ENCODE data around the gene NUP37.
"Not testable (repeated sequence)": the region's sequence is repeated elsewhere in the genome, so short reads cannot be mapped to it uniquely, and the experiment has no call there.

Gene NUP37

GRCh38 chr12:102119674-102120563 lies at the start of gene NUP37, which contains the start of gene PARPBP:
Gene NUP37, minus strand, starts transcription at chr12:102120114. Its CDS starts 1,596 bp downstream, at chr12:102118518.
Gene PARPBP, plus strand, starts transcription at chr12:102120183. Its CDS starts 3,706 bp downstream, at chr12:102123889.
- peak; percentile 87 for DNase-seq (ENCODE audit: low spot score)

GRCh38 chr12:102167821-102168604 lies 48.1 kb upstream of the NUP37 start:
- DNase-seq (ENCODE audit: low spot score) = no peak

DNA sequence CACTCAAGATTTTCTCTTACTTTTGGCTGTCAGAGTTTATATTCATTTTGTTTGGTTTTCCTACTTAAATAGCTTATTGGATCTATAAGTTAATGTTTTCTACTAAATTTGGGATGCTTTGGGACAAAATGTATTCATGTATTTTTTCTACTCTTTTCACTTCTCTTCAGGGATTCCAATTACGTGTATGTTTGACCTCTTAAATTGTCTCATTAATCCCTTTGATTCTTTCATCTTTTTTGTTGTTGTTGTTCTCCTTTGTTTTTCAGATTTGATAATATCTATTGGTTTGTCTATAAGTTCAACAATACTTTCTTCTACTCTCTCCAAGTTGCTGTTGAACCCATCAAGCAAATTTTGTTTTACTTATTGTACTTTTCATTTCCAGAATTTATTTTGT lies 43.5 kb upstream of the NUP37 start:
- no peak for DNase-seq (ENCODE audit: low spot score)

DNA sequence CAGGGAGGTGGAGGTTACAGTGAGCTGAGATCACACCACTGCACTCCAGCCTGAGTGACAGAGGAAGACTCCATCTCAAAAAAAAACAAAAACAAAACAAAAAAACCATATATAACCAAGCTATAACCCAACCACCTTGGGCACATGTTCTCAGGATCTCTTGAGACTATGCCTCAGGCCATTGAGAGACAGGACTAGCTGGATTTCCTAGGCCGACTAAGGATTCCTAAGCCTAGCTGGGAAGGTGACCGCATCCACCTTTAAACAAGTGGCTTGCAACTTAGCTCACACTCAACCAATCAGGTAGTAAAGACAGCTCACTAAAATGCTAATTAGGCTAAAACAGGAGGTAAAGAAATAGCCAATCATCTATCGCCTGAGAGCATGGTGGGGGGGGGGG lies 35.3 kb upstream of the NUP37 start:
- not testable (repeated sequence) for DNase-seq (ENCODE audit: low spot score)

DNA sequence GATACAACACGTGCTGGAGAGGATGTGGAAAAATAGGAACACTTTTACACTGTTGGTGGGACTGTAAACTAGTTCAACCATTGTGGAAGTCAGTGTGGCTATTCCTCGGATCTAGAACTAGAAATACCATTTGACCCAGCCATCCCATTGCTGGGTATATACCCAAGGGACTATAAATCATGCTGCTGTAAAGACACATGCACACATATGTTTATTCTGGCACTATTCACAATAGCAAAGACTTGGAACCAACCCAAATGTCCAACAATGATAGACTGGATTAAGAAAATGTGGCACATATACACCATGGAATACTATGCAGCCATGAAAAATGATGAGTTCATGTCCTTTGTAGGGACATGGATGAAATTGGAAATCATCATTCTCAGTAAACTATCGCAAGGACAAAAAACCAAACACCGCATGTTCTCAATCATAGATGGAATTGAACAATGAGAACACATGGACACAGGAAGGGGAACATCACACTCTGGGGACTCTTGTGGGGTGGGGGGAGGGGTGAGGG lies 27.2 kb upstream of the NUP37 start:
- not testable (repeated sequence) for DNase-seq (ENCODE audit: low spot score)

GRCh38 chr12:102144221-102144620 lies 24.3 kb upstream of the NUP37 start:
- no peak for DNase-seq (ENCODE audit: low spot score)

GRCh38 chr12:102142866-102143373 lies 23.0 kb upstream of the NUP37 start:
- DNase-seq (ENCODE audit: low spot score) = not testable (repeated sequence)

- not testable (repeated sequence) for DNase-seq (ENCODE audit: low spot score)
Measured at GRCh38 chr12:102137619-102138018, 17.7 kb upstream of the NUP37 start.

DNA sequence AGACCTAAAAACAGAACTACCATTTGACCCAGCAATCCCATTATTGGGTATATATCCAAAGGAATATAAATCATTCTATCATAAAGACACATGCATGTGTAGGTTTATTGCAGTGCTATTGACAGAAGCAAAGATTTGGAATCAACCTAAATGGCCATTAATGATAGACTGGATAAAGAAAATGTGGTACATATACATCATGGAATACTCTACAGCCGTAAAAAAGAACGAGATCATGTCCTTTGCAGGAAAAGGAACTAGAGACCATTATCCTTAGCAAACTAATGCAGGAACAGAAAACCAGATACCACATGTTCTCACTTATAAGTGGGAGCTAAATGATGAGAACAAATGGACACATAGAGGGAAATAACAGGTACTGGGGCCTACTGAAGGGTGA lies 11.5 kb upstream of the NUP37 start:
- not testable (repeated sequence) for DNase-seq (ENCODE audit: low spot score)

GRCh38 chr12:102130720-102131119 lies 10.8 kb upstream of the NUP37 start:
- not testable (repeated sequence) for DNase-seq (ENCODE audit: low spot score)

DNA sequence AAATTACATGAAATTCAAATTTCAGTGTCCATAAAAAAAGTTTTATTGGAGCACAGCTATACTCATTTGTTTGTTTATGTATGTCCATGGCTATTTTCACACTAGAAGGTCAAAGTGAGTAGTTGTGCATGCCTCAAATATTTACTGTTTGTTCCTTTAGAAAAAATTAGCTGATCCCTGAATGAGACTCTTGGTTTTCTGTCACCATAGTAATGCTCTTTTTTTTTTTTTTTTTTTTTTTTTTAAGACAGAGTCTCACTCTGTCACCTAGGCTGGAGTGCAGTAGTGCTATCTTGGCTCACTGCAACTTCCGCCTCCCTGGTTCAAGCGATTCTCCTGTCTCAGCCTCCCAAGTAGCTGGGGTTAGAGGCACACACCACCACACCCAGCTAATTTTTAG lies 1.4 kb upstream of the NUP37 start:
- not testable (repeated sequence) for DNase-seq (ENCODE audit: low spot score)

DNA sequence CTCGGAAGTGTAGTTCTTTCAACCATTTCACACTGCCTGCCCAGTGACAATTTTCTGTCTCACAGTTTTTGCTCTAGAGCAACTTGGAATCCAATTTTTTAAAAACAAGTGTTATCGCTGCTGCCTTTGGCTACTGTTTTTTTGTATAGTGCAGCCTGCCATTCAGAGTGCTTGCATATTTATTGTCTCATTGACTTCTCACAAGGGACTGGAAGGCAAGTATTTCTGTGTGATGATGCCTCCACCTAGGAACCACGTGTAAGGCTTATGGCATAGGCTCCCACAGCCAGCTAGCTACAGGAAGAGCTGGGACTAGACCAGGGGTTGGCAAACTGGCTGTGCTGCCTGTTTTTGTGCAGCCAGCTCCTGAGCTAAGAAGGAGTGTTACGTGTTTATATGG lies 972 bp upstream of the NUP37 start:
- DNase-seq (ENCODE audit: low spot score) = peak; percentile 27

DNA sequence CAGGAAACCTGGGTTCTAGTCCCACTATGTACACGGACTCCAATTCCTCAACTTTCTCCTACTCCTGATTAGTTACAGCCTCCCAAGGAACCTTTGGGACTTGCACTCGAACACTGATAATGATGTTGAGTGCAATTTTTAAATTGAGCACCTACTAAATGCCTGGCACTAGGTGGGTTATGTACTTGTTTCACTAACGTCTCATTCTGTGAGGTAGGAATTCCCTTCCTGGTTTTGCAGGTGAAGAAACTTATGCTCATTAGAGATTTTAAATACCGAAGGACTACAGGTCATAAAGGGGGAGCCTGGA lies 605 bp upstream of the NUP37 start:
- DNase-seq (ENCODE audit: low spot score) = peak; percentile 15

DNA sequence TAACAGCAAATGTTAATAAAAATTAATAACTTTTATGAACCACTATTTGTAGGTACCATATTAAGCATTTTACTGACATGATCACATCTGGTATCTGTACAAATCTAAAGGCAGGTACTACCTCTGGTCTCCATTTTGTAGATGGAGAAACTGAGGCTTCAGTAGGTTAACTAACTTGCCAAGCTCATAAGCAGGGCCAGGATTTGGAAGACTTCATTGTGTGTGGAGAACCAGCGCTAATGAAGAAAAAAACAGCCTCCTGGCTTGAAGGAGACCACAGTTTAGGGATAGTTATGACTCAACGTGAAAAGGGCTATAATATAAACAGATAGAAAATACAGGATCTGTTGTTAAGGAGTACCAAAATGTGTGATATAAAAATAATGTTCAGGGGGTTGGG lies 1.0 kb downstream of the NUP37 start:
- DNase-seq (ENCODE audit: low spot score) = no peak

DNA sequence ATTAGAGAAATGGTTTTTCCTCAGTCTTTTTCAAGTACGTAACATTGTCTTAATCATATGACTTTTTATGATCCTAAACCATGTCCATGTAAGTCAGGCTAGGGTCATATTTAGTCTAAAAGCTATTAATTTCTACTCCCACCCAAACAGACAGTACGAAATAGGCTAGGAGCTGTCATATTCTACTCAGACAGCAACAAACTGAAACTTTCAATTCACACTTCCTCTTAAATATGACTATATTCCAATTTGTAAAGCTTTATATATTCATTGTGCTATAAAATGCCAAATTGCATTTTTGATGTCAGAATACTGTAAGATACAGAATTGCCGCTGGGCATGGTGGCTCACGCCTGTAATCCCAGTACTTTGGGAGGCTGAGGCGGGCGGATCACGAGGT lies 3.5 kb downstream of the NUP37 start:
- no peak for DNase-seq (ENCODE audit: low spot score)

- no peak for DNase-seq (ENCODE audit: low spot score)
Measured at GRCh38 chr12:102114212-102114611, 5.7 kb downstream of the NUP37 start.

DNA sequence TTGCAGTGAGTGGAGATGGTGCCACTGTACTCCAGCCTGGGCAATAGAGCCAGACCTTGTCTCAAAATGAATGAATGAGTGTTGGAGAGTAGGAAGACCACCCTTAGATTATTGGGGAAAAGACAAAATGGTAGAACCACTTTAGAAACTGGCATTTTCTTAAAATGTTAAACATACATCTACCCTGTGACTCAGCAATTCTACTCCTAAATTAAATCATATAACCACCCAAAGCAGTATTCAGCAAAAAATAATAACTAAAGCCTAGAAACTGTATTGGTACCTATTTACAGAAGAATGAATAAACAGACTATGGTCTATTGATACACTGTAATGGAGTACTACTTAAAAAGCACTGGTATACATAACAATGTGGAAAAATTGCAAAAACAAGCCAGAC lies 9.1 kb downstream of the NUP37 start:
- DNase-seq (ENCODE audit: low spot score) = no peak

- no peak for DNase-seq (ENCODE audit: low spot score)
Measured at GRCh38 chr12:102107970-102108369, 11.9 kb downstream of the NUP37 start.

DNA sequence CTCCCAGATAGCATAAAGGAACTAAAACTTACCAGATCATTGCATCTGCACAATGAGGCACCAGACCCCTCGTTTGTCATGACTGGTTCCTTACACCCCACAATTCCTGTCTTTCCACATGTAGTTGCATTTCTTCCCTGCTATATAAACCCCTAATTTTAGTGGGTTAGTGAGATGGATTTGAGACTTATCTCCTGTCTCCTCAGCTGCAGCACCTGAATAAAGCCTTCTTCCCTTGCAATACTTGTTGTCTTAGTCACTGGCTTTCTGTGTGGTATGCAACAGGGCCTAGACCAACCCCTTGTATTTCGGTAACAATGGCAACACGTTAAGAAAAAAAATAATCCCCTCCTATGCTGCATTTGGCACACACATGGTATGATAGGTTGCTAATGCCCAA lies 13.0 kb downstream of the NUP37 start:
- no peak for DNase-seq (ENCODE audit: low spot score)

- no peak for DNase-seq (ENCODE audit: low spot score)
Measured at GRCh38 chr12:102096855-102097254, 23.1 kb downstream of the NUP37 start.

GRCh38 chr12:102095677-102096263 lies 24.1 kb downstream of the NUP37 start:
- peak; percentile 26 for DNase-seq (ENCODE audit: low spot score)

DNA sequence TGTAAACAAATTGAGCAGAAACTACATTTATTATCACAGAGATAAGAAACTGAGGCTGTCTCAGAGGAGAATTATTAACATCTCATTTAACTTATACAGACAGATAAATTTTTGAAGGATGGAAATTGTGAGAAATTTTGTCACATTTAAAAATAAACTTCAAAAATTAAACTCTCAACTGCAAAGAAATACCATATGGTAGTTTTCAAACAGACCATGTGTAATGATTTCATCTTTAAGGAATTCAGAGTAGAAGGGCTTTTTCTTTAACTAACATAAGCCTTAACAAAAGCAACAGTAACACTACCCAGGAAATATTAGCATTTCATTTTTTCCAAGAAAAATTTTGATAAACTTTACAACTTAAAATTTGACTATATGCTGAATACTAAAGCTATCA lies 26.6 kb downstream of the NUP37 start:
- DNase-seq (ENCODE audit: low spot score) = no peak

All from kidney capillary endothelial cell (primary cell).